Peyer's patch (tissue), 4 donors: ENCODE results near the gene MMP24OS. TPM values are rescaled to one million over a fixed set of nuclear protein-coding genes. Genes with fewer than 3 reads are reported as not detected.

Source experiments
- DNase-seq, 3 donors: peaks; one replicate each; pipeline ENCODE4 v3.0.0-alpha.2; 2017 to 2019
- H3K27ac ChIP-seq, 4 donors: fragments of 200-600 bp; sonication (generic); one replicate each; pipeline ENCODE4 v1.5.1; 2016 to 2019
- H3K27me3 ChIP-seq, 2 donors: fragments of 200-600 bp; sonication (generic); one replicate each; pipeline ENCODE4 v1.5.1; 2019
- H3K36me3 ChIP-seq, 3 donors: fragments of 200-600 bp; sonication (generic); one replicate each; pipeline ENCODE4 v1.5.1; 2016 to 2019
- H3K4me1 ChIP-seq, 4 donors: fragments of 200-600 bp; sonication (generic); one replicate each; pipeline ENCODE4 v1.5.1; 2016 to 2019
- H3K4me3 ChIP-seq, 4 donors: fragments of 200-600 bp; sonication (generic); 1 replicate in 3 of 4; 2 replicates in 1 of 4; pipeline ENCODE4 v1.5.1; 2016 to 2019; ENCODE audit warnings: mild to moderate bottlenecking in 1 of 4
- H3K9me3 ChIP-seq, 4 donors: fragments of 200-600 bp; sonication (generic); one replicate each; pipeline ENCODE4 v1.5.1; 2016 to 2019; ENCODE audit warnings: mild to moderate bottlenecking in 1 of 4
- POLR2A ChIP-seq, 2 donors: fragments of 450-650 bp; IDR thresholded peaks; one replicate each; pipeline ENCODE4 v1.5.1; 2017; ENCODE audit warnings: antibody characterized with exemption in 2 of 2, mild to moderate bottlenecking in 2 of 2, moderate library complexity in 2 of 2
- total RNA-seq, 4 donors: library from RNA; depleted of rRNA; stranded (reverse); fragments of >200 nt; gene quantifications; one replicate each; pipeline ENCODE4 v1.1.0, GENCODE V29; 2016
- TF ChIP-seq, protein P1 (sequence below), 6 experiments: fragments of 450-650 bp in 4 of 6; fragments of 200-600 bp in 2 of 6; sonication (generic) in 1 of 6; IDR thresholded peaks; one replicate each; pipeline ENCODE4 v1.5.1; 2017 to 2019; ENCODE audit warnings: antibody characterized with exemption in 6 of 6, mild to moderate bottlenecking in 3 of 6, moderate library complexity in 1 of 6

The MMP24OS gene
- total RNA-seq, 4 donors from 2014 or later = 23.1 to 86.1 (median 58.6) TPM

DNA sequence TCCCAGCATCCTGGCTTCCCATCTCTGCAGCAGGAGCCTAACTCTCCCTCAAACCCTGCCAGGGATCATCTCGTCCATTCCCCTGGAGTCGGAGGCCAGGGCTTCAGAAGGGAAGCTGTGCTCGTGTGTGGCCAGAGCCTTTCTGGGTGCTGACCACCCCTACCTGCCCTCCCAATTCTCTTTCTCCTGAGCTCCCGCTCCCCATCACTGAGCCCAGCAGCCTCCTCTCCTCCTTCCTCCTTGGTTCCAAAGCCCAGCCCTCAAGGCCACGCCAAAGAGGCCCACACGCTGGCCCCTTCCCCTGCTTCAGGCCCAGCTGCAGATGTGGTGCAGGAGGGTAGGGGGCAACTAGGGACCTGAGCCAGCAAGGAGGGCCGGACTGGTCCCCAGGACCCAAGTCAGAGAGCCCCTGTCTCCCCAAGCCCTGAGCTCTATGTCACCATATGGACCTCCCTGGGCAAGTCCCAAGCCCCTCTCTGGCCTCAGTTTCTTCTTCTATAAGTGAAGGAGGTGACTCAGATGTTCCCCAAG, 13.0 kb upstream of the MMP24OS start:
- Histone ChIP-seq H3K27ac (no peak overlapping the region), H3K27me3 (no peaks in the 10 kb centered on the region), H3K4me3 (no peak overlapping the region), H3K4me1 (no peaks in the 10 kb centered on the region), H3K36me3 (no peaks in the 10 kb centered on the region), H3K9me3 (no peaks in the 10 kb centered on the region)
- no peak for DNase-seq
- TF ChIP-seq POLR2A (IDR thresholded peaks at IDR 0.05) = no peak
- TF ChIP-seq, protein P1, sequence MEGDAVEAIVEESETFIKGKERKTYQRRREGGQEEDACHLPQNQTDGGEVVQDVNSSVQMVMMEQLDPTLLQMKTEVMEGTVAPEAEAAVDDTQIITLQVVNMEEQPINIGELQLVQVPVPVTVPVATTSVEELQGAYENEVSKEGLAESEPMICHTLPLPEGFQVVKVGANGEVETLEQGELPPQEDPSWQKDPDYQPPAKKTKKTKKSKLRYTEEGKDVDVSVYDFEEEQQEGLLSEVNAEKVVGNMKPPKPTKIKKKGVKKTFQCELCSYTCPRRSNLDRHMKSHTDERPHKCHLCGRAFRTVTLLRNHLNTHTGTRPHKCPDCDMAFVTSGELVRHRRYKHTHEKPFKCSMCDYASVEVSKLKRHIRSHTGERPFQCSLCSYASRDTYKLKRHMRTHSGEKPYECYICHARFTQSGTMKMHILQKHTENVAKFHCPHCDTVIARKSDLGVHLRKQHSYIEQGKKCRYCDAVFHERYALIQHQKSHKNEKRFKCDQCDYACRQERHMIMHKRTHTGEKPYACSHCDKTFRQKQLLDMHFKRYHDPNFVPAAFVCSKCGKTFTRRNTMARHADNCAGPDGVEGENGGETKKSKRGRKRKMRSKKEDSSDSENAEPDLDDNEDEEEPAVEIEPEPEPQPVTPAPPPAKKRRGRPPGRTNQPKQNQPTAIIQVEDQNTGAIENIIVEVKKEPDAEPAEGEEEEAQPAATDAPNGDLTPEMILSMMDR (IDR thresholded peaks at IDR 0.05) = no peak

DNA sequence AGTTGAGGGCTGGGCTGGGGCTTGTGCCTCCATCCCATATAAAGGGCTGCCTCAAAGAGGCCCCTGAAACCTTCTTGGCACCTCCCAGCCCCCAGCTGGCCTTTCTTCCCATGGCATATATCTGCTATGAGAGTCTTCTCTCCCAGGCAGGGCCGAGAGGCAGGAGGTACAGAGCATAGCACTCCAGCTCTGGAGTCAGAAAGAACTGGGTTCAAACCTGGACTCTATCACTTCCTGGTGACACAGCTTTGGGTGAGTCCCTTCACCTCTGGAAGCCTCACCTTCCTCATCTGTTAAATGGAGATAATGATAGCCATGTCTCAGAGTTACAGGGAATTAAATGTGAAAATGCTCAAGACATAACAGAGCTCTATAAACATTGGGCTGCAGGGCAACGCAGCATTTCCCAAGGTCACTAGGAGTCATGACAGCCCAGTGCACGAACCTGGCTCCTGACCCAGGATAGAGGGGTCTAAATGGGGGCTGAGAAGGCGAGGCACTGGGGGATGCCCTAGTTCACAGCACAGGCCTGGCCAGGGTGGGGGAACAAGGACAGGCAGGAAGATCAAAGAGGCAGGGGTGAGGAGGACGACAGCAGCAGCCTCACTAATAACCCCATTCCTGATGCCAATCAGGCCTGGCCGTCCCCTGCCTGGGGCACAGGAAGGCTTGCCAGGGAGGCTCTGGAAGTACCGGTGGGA, 12.4 kb upstream of the MMP24OS start:
- H3K4me1 ChIP-seq = peaks cover 0 to 2% (median 2%) of the 10 kb centered on the region in 4 donors
- TF ChIP-seq, protein P1 (IDR thresholded peaks at IDR 0.05) = no peak
- TF ChIP-seq POLR2A (IDR thresholded peaks at IDR 0.05) = no peak
- no peak for DNase-seq
- no peak overlapping the region for H3K27ac ChIP-seq
- no peaks in the 10 kb centered on the region for H3K9me3 ChIP-seq
- no peak overlapping the region for H3K4me3 ChIP-seq
- H3K27me3 ChIP-seq = no peaks in the 10 kb centered on the region
- H3K36me3 ChIP-seq = no peaks in the 10 kb centered on the region

DNA sequence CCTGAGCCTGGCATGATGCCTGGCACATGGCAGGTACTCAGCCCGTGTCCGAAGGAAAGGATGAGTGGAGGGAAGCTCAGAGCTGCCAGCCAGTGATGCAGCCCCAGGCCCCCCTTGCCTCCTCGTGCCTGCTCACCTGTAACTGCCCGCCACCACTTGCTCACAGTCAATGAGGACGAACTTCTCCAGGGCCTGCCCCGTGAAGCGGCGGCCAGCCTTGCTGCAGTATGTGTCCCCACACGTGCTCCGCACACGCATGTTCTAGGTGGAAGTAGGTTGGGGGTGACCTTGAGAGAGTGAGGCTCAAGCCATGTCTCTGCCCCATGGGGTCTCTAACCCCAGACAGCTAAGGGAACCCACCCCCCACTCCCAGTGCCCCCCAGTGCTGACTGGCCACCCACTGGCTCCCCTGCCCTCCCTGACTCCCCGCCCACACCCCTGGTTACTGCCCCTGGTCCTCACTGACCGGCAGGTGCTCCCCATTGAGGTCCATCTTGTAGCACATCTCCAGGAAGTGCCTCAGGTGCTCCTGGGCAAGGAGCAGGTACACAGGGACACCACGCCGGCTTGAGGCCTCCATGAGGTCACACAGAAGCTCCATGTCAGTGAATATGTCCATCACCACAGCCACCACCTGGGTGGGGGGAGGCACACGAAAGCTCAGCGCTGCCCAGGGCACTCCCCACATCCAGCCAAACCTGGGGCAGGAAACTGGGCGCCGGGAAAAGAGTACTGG, 10.6 kb upstream of the MMP24OS start:
- H3K9me3 ChIP-seq = no peaks in the 10 kb centered on the region

DNA sequence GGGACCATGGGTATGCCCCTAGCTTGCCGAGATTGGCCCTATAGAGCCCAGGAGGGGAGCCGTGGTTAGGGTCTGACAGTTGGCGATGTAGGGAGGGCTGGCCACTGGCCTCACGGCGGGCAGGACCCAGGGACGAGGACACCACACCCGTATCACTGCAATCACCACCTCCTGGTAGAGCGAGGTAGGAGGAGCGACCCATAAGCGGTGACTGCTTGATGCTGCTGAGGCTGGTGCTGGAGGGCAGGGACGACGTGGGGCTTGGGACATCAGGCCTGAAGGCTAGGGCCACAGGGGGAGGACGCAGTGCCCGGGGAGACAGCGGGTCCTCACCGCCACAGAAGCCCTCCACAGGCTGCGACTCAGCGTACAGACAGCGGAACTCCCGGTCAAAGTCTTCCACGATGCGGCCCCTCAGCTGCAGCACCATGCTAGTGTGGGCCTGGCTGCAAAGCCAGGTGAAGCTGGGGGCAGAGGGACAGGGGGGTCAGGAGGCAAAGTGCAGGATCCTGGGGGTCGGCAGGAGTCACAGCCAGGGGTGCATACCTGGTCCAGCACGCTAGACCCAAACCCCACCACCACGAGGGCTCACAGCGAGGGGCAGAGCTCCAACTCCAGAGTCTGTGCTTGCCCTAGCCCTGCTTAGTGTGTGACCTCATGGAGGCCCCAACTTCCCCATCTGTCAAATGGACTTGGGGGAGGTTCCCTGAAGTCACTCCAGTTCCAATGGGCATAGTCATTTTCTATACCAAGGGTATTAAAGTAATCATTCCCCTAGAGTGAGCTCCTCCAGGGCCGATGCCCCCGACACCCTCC, 9.8 kb upstream of the MMP24OS start:
- no peak overlapping the region for H3K27ac ChIP-seq
- no peaks in the 10 kb centered on the region for H3K36me3 ChIP-seq
- no peak overlapping the region for H3K4me3 ChIP-seq
- DNase-seq = no peak
- no peaks in the 10 kb centered on the region for H3K27me3 ChIP-seq
- H3K9me3 ChIP-seq = no peaks in the 10 kb centered on the region
- H3K4me1 ChIP-seq = peaks cover 5 to 19% (median 13%) of the 10 kb centered on the region in 4 donors
- TF ChIP-seq, protein P1 (IDR thresholded peaks at IDR 0.05) = no peak
- TF ChIP-seq POLR2A (IDR thresholded peaks at IDR 0.05) = no peak

More for the DNA sequence above, 10.6 kb upstream of the MMP24OS start:
- no peaks in the 10 kb centered on the region for H3K27me3 ChIP-seq
- peaks cover 5 to 12% (median 8%) of the 10 kb centered on the region in 4 donors for H3K4me1 ChIP-seq
- H3K27ac ChIP-seq = no peak overlapping the region
- TF ChIP-seq, protein P1 (IDR thresholded peaks at IDR 0.05) = no peak
- TF ChIP-seq POLR2A (IDR thresholded peaks at IDR 0.05) = no peak
- no peak for DNase-seq
- H3K4me3 ChIP-seq = no peak overlapping the region
- no peaks in the 10 kb centered on the region for H3K36me3 ChIP-seq

DNA sequence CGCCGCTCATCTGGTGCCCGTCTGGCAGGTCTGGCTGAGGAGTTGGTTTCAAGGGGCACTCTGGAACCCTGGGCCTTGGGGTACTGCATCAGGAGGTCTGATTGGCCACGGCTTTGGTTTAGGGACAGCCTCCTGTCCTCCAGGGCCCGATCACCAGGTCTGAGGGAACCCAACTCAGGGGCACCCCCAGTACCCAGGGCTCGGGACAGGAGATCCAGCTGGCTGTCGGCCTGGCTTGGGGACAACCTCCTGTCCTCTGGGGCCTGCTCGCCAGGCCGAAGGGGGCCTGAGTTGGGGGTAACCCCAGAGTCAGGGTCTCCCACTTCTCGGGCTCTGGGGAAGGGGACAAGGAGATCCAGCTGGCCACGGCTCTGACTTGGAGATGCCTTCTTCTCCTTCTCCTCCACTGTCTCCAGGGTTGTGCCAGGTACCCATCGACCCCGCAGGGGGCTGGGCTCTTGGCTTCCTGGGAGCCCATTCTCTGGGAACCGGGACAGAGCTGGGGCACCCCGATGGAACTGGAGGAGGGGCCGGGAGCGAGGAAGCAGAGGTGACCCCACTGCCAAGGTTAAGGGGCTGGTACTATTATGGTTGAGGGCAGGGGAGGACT, 9.1 kb upstream of the MMP24OS start:
- no peaks in the 10 kb centered on the region for H3K27me3 ChIP-seq
- H3K27ac ChIP-seq = peak overlapping the region in 1 of 4 donors; percentile 90
- peaks cover 0 to 3% (median 0%) of the 10 kb centered on the region in 3 donors for H3K36me3 ChIP-seq
- DNase-seq = no peak
- no peaks in the 10 kb centered on the region for H3K9me3 ChIP-seq
- TF ChIP-seq, protein P1 (IDR thresholded peaks at IDR 0.05) = no peak
- TF ChIP-seq POLR2A (IDR thresholded peaks at IDR 0.05) = no peak
- peaks cover 5 to 27% (median 14%) of the 10 kb centered on the region in 4 donors for H3K4me1 ChIP-seq
- no peak overlapping the region for H3K4me3 ChIP-seq
